Measurements from ENCODE around the gene RABL3.

- TF ChIP-seq CTCF (IDR thresholded peaks at IDR 0.05) (no peak), EZH2 (IDR thresholded peaks at IDR 0.05) (no peak), EZH2phosphoT487 (IDR thresholded peaks at IDR 0.05) (no peak)
These were observed 99.9 kb downstream of the RABL3 start for GRCh38 chr3:120642368-120642948.

Data from neural progenitor cell (in vitro differentiated cells).